ENCODE measurements around the gene RAB3C.

DNA sequence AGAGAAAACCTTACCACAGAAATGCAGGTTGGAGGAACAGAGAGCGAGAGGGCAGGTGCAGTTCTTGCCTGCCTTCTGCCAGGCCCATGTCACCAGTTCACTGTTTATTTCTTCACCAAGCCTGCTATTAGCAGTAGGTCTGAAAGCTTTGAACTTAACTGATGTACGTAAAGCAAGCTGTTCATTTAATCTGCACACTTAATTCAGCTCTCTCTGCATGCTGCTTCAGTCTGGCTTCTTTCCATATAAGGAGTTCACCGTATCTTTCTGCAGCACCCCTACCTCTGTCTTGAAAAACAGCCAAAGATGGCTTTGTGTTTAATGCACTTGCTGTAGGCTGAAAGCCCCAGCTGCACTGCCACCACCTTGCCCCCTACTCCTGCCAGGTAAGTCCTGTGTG is 205.1 kb downstream of the RAB3C start:
- TF ChIP-seq, protein P1, sequence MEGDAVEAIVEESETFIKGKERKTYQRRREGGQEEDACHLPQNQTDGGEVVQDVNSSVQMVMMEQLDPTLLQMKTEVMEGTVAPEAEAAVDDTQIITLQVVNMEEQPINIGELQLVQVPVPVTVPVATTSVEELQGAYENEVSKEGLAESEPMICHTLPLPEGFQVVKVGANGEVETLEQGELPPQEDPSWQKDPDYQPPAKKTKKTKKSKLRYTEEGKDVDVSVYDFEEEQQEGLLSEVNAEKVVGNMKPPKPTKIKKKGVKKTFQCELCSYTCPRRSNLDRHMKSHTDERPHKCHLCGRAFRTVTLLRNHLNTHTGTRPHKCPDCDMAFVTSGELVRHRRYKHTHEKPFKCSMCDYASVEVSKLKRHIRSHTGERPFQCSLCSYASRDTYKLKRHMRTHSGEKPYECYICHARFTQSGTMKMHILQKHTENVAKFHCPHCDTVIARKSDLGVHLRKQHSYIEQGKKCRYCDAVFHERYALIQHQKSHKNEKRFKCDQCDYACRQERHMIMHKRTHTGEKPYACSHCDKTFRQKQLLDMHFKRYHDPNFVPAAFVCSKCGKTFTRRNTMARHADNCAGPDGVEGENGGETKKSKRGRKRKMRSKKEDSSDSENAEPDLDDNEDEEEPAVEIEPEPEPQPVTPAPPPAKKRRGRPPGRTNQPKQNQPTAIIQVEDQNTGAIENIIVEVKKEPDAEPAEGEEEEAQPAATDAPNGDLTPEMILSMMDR (IDR thresholded peaks at IDR 0.05): no peak
- TF ChIP-seq, protein P2, sequence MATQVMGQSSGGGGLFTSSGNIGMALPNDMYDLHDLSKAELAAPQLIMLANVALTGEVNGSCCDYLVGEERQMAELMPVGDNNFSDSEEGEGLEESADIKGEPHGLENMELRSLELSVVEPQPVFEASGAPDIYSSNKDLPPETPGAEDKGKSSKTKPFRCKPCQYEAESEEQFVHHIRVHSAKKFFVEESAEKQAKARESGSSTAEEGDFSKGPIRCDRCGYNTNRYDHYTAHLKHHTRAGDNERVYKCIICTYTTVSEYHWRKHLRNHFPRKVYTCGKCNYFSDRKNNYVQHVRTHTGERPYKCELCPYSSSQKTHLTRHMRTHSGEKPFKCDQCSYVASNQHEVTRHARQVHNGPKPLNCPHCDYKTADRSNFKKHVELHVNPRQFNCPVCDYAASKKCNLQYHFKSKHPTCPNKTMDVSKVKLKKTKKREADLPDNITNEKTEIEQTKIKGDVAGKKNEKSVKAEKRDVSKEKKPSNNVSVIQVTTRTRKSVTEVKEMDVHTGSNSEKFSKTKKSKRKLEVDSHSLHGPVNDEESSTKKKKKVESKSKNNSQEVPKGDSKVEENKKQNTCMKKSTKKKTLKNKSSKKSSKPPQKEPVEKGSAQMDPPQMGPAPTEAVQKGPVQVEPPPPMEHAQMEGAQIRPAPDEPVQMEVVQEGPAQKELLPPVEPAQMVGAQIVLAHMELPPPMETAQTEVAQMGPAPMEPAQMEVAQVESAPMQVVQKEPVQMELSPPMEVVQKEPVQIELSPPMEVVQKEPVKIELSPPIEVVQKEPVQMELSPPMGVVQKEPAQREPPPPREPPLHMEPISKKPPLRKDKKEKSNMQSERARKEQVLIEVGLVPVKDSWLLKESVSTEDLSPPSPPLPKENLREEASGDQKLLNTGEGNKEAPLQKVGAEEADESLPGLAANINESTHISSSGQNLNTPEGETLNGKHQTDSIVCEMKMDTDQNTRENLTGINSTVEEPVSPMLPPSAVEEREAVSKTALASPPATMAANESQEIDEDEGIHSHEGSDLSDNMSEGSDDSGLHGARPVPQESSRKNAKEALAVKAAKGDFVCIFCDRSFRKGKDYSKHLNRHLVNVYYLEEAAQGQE (IDR thresholded peaks at IDR 0.05; ENCODE audit: insufficient read depth in 1 of 2, low read depth in 2 of 2, low read length in 1 of 2): no peak
- TF ChIP-seq POLR2AphosphoS5 (IDR thresholded peaks at IDR 0.05; ENCODE audit: low read depth, low read length): no peak

Data from Panc1 (cell line).